GM12864 (cell line): ENCODE results near the gene IL31.
A peak's percentile ranks its signal among the peaks of the same experiment; 100 is the strongest.

Experiments used
- DNase-seq: peaks from one replicate; pipeline ENCODE4 v3.0.0-alpha.2; 2011; ENCODE audit warnings: low read depth
- H3K4me3 ChIP-seq: 2 replicates; pipeline ENCODE4 v1.5.1; 2011; ENCODE audit warnings: mild to moderate bottlenecking, low read depth, low read length, control low read depth
- TF ChIP-seq, protein P1 (sequence below): IDR thresholded peaks from 2 replicates; pipeline ENCODE4 v1.5.1; 2011; ENCODE audit warnings: low read depth, mild to moderate bottlenecking, moderate library complexity, low read length, control low read depth, inconsistent platforms; ENCODE audit errors: missing control alignments

The IL31 gene

GRCh38 chr12:122167356-122167925 is 6.6 kb downstream of the IL31 start:
- H3K4me3 ChIP-seq: no peak overlapping the region
- TF ChIP-seq, protein P1, sequence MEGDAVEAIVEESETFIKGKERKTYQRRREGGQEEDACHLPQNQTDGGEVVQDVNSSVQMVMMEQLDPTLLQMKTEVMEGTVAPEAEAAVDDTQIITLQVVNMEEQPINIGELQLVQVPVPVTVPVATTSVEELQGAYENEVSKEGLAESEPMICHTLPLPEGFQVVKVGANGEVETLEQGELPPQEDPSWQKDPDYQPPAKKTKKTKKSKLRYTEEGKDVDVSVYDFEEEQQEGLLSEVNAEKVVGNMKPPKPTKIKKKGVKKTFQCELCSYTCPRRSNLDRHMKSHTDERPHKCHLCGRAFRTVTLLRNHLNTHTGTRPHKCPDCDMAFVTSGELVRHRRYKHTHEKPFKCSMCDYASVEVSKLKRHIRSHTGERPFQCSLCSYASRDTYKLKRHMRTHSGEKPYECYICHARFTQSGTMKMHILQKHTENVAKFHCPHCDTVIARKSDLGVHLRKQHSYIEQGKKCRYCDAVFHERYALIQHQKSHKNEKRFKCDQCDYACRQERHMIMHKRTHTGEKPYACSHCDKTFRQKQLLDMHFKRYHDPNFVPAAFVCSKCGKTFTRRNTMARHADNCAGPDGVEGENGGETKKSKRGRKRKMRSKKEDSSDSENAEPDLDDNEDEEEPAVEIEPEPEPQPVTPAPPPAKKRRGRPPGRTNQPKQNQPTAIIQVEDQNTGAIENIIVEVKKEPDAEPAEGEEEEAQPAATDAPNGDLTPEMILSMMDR: no peak
- no peak for DNase-seq

DNA sequence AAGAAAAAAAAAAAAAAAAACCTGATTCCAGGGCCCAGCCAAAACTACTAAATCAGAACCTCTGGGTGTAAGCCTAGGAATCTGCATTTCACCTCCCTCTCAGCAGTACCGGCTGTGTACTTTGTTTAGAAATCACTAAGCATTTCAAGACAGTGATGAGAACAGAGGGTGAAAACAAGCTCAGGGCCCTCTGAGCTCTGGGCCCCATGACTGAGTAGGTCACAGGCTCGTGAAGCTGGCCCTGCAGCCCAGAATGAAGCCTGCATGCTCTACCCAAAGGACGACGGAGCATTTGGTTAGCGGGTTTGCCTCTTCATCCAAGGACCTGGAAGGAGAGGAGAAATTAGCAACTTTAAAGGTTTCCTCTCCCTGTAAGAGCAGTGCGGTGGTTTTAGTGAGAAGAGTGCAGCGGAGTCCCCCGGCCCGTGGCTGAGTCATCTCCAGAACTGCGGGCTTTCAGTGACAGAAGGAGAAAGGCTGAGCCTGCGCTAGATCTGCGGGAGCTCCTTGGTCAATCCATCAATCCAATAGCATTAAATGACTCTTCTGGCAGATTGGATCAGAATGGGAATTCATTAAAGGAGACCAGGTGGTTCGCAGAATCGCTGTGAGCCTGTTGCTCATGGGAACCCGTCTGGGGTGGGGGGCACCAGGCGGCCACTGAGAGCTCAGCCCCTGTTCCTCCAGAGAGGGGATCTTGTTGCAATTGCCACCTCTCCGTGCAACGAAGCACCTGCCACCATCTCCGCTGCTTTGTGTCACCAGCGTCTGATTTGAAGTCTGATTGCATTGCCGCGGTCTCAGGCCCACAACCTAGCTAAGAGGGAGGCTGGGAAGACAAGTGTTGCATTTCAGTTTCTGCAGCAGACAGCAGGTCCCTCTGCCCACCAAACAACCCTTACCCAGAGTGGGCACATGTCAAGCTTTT is 7.3 kb downstream of the IL31 start:
- DNase-seq: peak; percentile 12
- H3K4me3 ChIP-seq: no peak overlapping the region

GRCh38 chr12:122162976-122163375 is 11.0 kb downstream of the IL31 start:
- H3K4me3 ChIP-seq: no peak overlapping the region
- TF ChIP-seq, protein P1: no peak
- no peak for DNase-seq

More for the DNA sequence above, 7.3 kb downstream of the IL31 start:
- TF ChIP-seq, protein P1: no peak

DNA sequence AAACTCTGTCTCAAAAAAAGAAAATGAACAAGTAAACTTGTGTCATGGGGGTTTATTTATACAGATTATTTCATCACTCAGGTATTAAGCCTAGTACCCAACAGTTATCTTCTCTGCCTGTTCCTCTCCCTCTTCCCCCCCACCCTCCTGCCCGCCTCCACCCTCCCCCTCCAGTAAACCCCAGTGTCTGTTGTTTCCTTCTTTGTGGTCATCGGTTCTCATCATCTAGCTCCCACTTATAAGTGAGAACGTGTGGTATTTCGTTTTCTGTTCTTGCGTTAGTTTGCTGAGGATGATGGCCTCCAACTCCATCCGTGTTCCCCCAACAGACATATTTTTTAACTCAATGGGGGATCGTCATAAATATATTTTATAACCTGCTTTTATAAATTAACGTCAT is 12.3 kb downstream of the IL31 start:
- TF ChIP-seq, protein P1: no peak
- no peak overlapping the region for H3K4me3 ChIP-seq
- DNase-seq: no peak

GRCh38 chr12:122160761-122161160 is 13.3 kb downstream of the IL31 start:
- no peak for DNase-seq
- TF ChIP-seq, protein P1: no peak
- H3K4me3 ChIP-seq: no peak overlapping the region

DNA sequence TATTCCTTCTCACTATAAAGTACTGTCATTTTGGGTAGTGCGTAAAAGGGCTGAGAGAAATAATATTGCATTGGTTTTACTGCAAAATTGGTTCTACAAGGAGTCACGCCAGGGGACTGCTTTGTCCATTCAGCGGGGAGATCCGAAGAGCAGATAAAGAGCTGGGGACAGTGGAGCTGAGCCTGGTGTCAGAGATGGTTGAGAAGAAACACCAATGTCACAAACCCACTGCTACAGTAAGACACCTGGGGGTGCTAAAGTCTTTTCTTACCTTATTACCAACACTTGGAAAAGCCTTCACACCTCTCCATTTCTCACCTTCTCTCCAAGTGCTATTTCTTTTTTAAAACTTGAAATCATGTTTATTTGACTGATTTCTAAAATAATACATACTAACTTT is 14.1 kb downstream of the IL31 start:
- no peak overlapping the region for H3K4me3 ChIP-seq
- TF ChIP-seq, protein P1: peak; percentile 9
- DNase-seq: no peak
